ENCODE measurements around the gene GCN1. TPM values are rescaled to one million over a fixed set of nuclear protein-coding genes. Genes with fewer than 3 reads are reported as not detected.

Gene GCN1
- total and polyA plus RNA-seq, 2 of the 8 experiments (the other 6 are each of a cell fraction or from before 2014, with no cell fraction given): 61.4 to 133 TPM

- Histone ChIP-seq H3K4me3 (ENCODE audit: extremely low read depth in 1 of 4, insufficient read depth in 2 of 4, low read depth in 3 of 4, low read length in 4 of 4) (no peak overlapping the region), H3K4me2 (ENCODE audit: insufficient read depth in 1 of 2, low read depth in 2 of 2, low read length in 2 of 2) (no peak overlapping the region), H3K18ac (ENCODE audit: extremely low read depth, low read length) (no peak overlapping the region), H2AK5ac (ENCODE audit: low read depth, low read length) (no peak overlapping the region), H3K23ac (ENCODE audit: insufficient read length) (no peak overlapping the region), H3K36me3 (ENCODE audit: control insufficient read depth in 2 of 4, insufficient read depth in 4 of 4, low read length in 3 of 4) (peaks cover 46 to 82% (median 73%) of the 10 kb centered on the region in 4 experiments), H2BK5ac (ENCODE audit: low read depth, low read length) (no peak overlapping the region), H4K91ac (replicated peaks; ENCODE audit: insufficient read length, low read length) (no peak overlapping the region), H3K23me2 (ENCODE audit: low read depth, low read length) (no peaks in the 10 kb centered on the region), H3K14ac (ENCODE audit: insufficient read length) (no peak overlapping the region), H4K5ac (ENCODE audit: insufficient read length, low read depth, low read length) (no peak overlapping the region), H3K56ac (replicated peaks; ENCODE audit: insufficient read length, low read depth, low read length) (no peak overlapping the region), H3K79me2 (ENCODE audit: control insufficient read depth in 1 of 2, insufficient read depth in 2 of 2, low read length in 2 of 2) (no peaks in the 10 kb centered on the region; a peak in 1 of 4 replicates), H3K9ac (replicated peaks in 1 of 4; ENCODE audit: extremely low read depth in 1 of 4, low read depth in 3 of 4, low read length in 3 of 4) (no peak overlapping the region), H3K4ac (replicated peaks; ENCODE audit: insufficient read length, low read depth, low read length) (no peak overlapping the region), H2BK15ac (ENCODE audit: low read length) (no peak overlapping the region), H4K20me1 (replicated peaks in 1 of 2; ENCODE audit: control insufficient read depth in 1 of 2, insufficient read depth in 2 of 2, low read length in 2 of 2) (peaks cover 4 to 13% of the 10 kb centered on the region in 2 experiments), H3K9me3 (ENCODE audit: insufficient read depth in 2 of 2, low read depth in 1 of 2, low read length in 1 of 2) (no peaks in the 10 kb centered on the region), H3K4me1 (replicated peaks in 1 of 4; ENCODE audit: control insufficient read depth in 3 of 4, insufficient read depth in 4 of 4, low read length in 3 of 4) (no peaks in the 10 kb centered on the region), H2BK12ac (ENCODE audit: low read depth, low read length) (no peak overlapping the region), H2AFZ (ENCODE audit: low read length) (no peak overlapping the region), H3K27me3 (replicated peaks in 1 of 4; ENCODE audit: control insufficient read depth in 3 of 4, extremely low read depth in 1 of 4, insufficient read depth in 3 of 4, low read length in 3 of 4) (no peaks in the 10 kb centered on the region), H2BK120ac (replicated peaks; ENCODE audit: low read depth, low read length) (no peak overlapping the region), H2BK20ac (ENCODE audit: low read length) (no peak overlapping the region), H3K27ac (ENCODE audit: low read depth, low read length) (no peak overlapping the region), H3K79me1 (ENCODE audit: low read depth, low read length) (no peaks in the 10 kb centered on the region; the same call in 1 of the 2 replicates), H4K8ac (ENCODE audit: extremely low read depth, insufficient read depth, low read length) (no peak overlapping the region)
- no peak for DNase-seq (ENCODE audit: low read depth in 1 of 2, low spot score in 2 of 2)
- ChIA-PET POLR2A (ENCODE audit: partially characterized antibody) (interaction anchor here (1.0 to 20.9 kb wide), 4 partner anchors 11 to 24 kb away, joined by 3 to 358 read pairs (median 6); partner anchors contain the start of genes GCN1 and RPLP0), CTCF (ENCODE audit: partially characterized antibody) (interaction anchor here (0.8 to 1.4 kb wide), 4 partner anchors 10 to 60 kb away, joined by 3 read pairs; no protein-coding TSS in a partner anchor)
- no peak for FAIRE-seq
- TF ChIP-seq, protein P1, sequence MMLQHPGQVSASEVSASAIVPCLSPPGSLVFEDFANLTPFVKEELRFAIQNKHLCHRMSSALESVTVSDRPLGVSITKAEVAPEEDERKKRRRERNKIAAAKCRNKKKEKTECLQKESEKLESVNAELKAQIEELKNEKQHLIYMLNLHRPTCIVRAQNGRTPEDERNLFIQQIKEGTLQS (IDR thresholded peaks at IDR 0.05; ENCODE audit: insufficient read depth, low read depth, low read length): no peak
- TF ChIP-seq CREB1 (IDR thresholded peaks at IDR 0.05) (no peak), MAX (IDR thresholded peaks at IDR 0.05) (no peak), ATF2 (IDR thresholded peaks at IDR 0.05; ENCODE audit: low read length) (no peak), CTCF (IDR thresholded peaks at IDR 0.05; ENCODE audit: control extremely low read depth in 1 of 3, insufficient read depth in 1 of 3, low read depth in 1 of 3, low read length in 3 of 3) (no peak), TEAD4 (IDR thresholded peaks at IDR 0.05; ENCODE audit: low read depth, low read length) (no peak)
- WGBS, 2 experiments (ENCODE audit: extremely low coverage in 1 of 2, insufficient coverage in 1 of 2, insufficient read length in 1 of 2, insufficient replicate concordance in 2 of 2, low coverage in 1 of 2, low lambda C conversion rate in 2 of 2, missing lambda C conversion rate in 1 of 2): 99% methylated on average over 11 of the region's 11 CpGs; no CpG with 5 or more reads in 1 of the 2 experiments
Observed at GRCh38 chr12:120175537-120175936, 19.0 kb downstream of the GCN1 start.

Measured in H1 (cell line).